OCI-LY3 (cell line): ENCODE measurements around the gene RPL38.

Experiments
- H2AFZ ChIP-seq: fragments of 200-600, 300-600 bp; shearing (Covaris generic); 2 replicates; pipeline ENCODE4 v1.6.0; 2014; ENCODE audit warnings: antibody characterized with exemption, low read depth, low read length
- H3K27ac ChIP-seq: fragments of 200-600, 300-600 bp; sonication (generic); 2 replicates; pipeline ENCODE4 v1.5.1; 2014; ENCODE audit warnings: mild to moderate bottlenecking, low read length, moderate library complexity, mixed read lengths
- H3K27me3 ChIP-seq: fragments of 200-600, 300-600 bp; sonication (generic); 2 replicates; pipeline ENCODE4 v1.6.1; 2014; ENCODE audit warnings: low read depth, low read length, mixed read lengths
- H3K36me3 ChIP-seq: fragments of 200-600, 300-600 bp; sonication (generic); replicated peaks from 2 replicates; pipeline ENCODE3; 2014; ENCODE audit warnings: low read depth, low read length, mixed read lengths
- H3K4me1 ChIP-seq: fragments of 300-600, 200-600 bp; sonication (generic); 2 replicates; pipeline ENCODE4 v1.6.1; 2014; ENCODE audit warnings: low read length, mixed read lengths
- H3K4me2 ChIP-seq: fragments of 200-600, 300-600 bp; sonication (generic); 2 replicates; pipeline ENCODE4 v1.6.1; 2014; ENCODE audit warnings: low read length, mixed read lengths
- H3K4me3 ChIP-seq: fragments of 300-600, 200-600 bp; sonication (generic); 2 replicates; pipeline ENCODE4 v1.5.1; 2014; ENCODE audit warnings: antibody characterized with exemption, mild to moderate bottlenecking, low read length, moderate library complexity
- H3K79me2 ChIP-seq: fragments of 300-600, 200-600 bp; shearing (Covaris generic); 2 replicates; pipeline ENCODE4 v1.6.1; 2014; ENCODE audit warnings: mild to moderate bottlenecking, low read length, mixed read lengths
- H3K9ac ChIP-seq: fragments of 300-600, 200-600 bp; shearing (Covaris generic); 2 replicates; pipeline ENCODE4 v1.6.0; 2014; ENCODE audit warnings: mild to moderate bottlenecking, low read length, moderate library complexity
- H3K9me3 ChIP-seq: fragments of 200-600, 300-600 bp; shearing (Covaris generic); 2 replicates; pipeline ENCODE4 v1.6.1; 2014; ENCODE audit warnings: low read length, mixed read lengths; ENCODE audit not compliant: insufficient read depth
- H4K20me1 ChIP-seq: fragments of 200-600, 300-600 bp; sonication (generic); 2 replicates; pipeline ENCODE4 v1.6.1; 2016; ENCODE audit warnings: low read length, mixed read lengths; ENCODE audit not compliant: insufficient read depth
- EZH2phosphoT487 ChIP-seq: fragments of 200-600 bp; shearing (Covaris generic); IDR thresholded peaks from 2 replicates; pipeline ENCODE4 v1.6.1; 2018; ENCODE audit warnings: antibody characterized with exemption, mixed run types, low read depth
- TF ChIP-seq, protein P1 (sequence below): fragments of 200-600, 300-600 bp; sonication (generic); IDR thresholded peaks from 2 replicates; pipeline ENCODE4 v1.5.1; 2014; ENCODE audit warnings: antibody characterized with exemption, low read length, low read depth

The RPL38 gene

DNA sequence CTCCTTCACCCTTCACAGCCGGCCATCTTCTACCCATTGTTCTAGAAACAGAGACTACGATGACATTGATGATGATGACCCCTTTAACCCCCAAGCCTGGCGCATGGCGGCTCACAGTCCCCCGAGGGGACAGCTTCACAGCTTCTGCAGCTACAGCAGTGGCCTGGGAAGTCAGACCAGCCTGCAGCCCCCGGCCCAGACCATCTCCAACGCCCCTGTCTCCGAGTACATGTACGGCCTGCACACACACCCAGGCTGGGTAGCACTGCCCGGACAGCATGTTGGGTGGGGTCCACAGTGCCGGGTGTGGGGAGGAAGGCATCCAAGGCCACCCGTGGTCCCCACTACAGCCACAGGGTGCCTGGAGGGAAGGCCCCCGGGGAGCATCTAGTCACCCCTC is 49.6 kb downstream of the RPL38 start:
- no peak overlapping the region for H3K4me3 ChIP-seq
- H3K9ac ChIP-seq: no peak overlapping the region
- H3K27me3 ChIP-seq: no peaks in the 10 kb centered on the region
- no peaks in the 10 kb centered on the region for H4K20me1 ChIP-seq
- no peak overlapping the region for H3K4me2 ChIP-seq
- no peak overlapping the region for H2AFZ ChIP-seq
- no peaks in the 10 kb centered on the region for H3K4me1 ChIP-seq
- H3K36me3 ChIP-seq: no peaks in the 10 kb centered on the region
- no peak for TF ChIP-seq EZH2phosphoT487
- TF ChIP-seq, protein P1, sequence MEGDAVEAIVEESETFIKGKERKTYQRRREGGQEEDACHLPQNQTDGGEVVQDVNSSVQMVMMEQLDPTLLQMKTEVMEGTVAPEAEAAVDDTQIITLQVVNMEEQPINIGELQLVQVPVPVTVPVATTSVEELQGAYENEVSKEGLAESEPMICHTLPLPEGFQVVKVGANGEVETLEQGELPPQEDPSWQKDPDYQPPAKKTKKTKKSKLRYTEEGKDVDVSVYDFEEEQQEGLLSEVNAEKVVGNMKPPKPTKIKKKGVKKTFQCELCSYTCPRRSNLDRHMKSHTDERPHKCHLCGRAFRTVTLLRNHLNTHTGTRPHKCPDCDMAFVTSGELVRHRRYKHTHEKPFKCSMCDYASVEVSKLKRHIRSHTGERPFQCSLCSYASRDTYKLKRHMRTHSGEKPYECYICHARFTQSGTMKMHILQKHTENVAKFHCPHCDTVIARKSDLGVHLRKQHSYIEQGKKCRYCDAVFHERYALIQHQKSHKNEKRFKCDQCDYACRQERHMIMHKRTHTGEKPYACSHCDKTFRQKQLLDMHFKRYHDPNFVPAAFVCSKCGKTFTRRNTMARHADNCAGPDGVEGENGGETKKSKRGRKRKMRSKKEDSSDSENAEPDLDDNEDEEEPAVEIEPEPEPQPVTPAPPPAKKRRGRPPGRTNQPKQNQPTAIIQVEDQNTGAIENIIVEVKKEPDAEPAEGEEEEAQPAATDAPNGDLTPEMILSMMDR: no peak
- no peaks in the 10 kb centered on the region for H3K79me2 ChIP-seq
- no peak overlapping the region for H3K27ac ChIP-seq
- H3K9me3 ChIP-seq: no peaks in the 10 kb centered on the region

DNA sequence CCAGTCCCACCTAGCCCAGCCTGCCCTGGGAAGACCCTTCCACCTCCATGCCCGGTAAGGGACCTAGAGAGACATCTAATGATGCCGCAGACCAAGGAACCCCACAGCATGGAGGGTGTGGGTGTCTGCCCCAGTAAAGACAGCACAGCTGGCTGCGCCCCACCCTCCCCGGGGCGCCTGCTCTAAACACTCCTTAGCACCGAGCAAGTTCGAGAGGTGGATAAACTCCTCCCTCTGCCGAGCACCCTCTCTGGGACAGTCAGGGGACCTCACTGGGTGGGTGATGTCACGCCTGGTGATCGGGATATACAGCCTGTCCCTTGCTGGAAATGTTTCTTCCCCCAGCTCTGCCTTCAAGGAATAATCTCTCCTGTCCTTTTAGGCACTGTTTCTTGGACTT is 53.8 kb downstream of the RPL38 start:
- Histone ChIP-seq H3K9ac (no peak overlapping the region), H3K4me2 (no peak overlapping the region), H4K20me1 (no peaks in the 10 kb centered on the region), H3K79me2 (no peaks in the 10 kb centered on the region), H3K4me1 (no peaks in the 10 kb centered on the region), H3K27ac (no peak overlapping the region), H3K36me3 (no peaks in the 10 kb centered on the region), H3K27me3 (no peaks in the 10 kb centered on the region), H3K4me3 (no peak overlapping the region), H2AFZ (no peak overlapping the region), H3K9me3 (no peaks in the 10 kb centered on the region)
- TF ChIP-seq, protein P1: no peak
- TF ChIP-seq EZH2phosphoT487: no peak

DNA sequence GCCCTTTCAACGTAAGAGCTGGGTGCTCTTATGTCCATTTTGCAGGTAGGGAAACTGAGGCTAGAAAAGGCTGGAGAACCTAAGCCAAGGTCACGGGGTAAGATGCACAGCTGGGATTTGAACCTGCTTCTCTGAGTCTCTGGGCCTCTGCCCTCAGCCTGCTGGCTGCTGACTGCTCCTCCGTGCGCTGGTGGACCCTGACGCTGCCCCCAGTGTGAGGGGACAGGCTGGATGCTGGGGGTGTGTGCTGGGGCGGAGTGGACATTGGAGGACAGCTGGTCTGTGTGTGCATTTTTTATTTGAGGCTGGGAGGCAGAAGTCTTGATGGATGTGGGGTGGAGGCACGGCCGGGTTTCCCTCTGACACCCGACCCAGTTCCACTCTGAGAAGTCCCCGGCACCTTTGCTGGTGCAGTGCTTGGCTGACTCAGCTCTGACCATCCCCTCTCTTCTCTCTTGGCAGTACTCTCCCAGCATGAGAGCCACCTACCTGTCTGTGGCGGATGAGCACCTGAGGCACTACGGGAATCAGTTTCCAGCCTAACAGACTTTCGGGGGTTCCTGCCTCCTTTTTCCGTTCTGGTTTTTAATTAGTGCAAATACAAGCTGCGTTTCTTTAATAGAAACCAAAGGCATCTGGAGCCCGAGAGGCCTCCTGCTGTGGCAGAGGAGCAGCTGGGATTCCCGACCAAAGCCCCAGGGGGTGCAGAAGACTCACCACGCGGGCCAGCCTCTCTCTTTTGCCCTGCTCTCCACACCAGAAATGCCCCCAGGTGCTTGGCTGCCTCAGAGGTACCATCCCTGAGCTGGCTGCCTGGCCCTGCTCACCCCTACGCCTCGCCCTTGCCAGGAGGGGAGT is 56.4 kb downstream of the RPL38 start:
- H4K20me1 ChIP-seq: no peaks in the 10 kb centered on the region
- TF ChIP-seq, protein P1: no peak
- no peak for TF ChIP-seq EZH2phosphoT487
- H3K4me3 ChIP-seq: no peak overlapping the region
- no peaks in the 10 kb centered on the region for H3K4me1 ChIP-seq
- H3K9me3 ChIP-seq: no peaks in the 10 kb centered on the region
- no peaks in the 10 kb centered on the region for H3K36me3 ChIP-seq
- no peak overlapping the region for H2AFZ ChIP-seq
- H3K79me2 ChIP-seq: no peaks in the 10 kb centered on the region
- H3K9ac ChIP-seq: no peak overlapping the region
- no peak overlapping the region for H3K27ac ChIP-seq
- H3K27me3 ChIP-seq: no peaks in the 10 kb centered on the region
- no peak overlapping the region for H3K4me2 ChIP-seq
